NCI-H2227 (cell line): Measurements from ENCODE around the gene VDR.
"Not testable (repeated sequence)": the region's sequence is repeated elsewhere in the genome, so short reads cannot be mapped to it uniquely, and the experiment has no call there.

Experiments used
- DNase-seq: peaks from one replicate; lab custom pipeline; 2025; ENCODE audit not compliant: unreplicated experiment; lab: John Stamatoyannopoulos, UW

Gene VDR

DNA sequence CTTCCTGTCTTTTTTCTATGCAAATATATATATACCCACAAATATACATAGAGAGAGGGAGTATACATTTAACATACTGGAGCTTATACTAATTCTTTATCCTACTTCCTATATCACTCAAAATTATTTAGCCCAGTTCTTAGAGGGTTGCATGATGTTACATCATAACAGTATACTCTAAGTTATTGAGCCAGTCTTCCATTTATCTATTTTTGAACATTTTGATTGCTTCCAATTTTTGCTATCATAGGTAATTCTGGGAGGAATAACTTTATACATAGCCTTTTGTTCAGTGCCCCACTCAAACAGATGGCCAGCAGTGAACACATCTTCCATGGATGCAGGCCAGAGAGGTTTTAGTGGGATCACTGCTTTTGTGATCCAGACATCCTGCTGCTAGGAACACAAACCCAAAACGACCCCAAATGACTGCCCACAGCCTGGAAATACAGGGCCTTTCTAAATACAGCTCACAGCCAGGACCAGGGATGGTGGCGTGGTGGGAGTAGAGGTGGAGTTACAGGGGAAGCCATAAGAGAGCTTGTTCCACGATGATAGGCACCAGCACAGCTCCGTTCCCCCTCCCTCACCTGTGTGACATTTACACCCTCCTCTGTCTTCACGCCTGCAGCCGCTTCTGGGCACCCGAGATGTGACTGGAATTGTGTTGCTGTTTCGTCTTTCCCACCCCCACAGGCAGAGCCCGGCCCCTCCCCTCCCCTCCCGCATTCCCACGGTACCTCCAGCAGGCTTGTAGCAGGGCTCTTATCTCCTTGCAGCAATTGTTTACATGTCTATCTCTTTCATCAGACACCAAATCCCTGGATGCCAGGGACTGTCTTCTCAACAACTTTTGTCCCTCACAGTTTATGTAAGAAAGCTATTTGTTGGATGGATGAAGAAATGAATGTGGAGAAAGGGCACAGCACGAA, 54.4 kb downstream of the VDR start:
- peak; percentile 2 for DNase-seq

DNA sequence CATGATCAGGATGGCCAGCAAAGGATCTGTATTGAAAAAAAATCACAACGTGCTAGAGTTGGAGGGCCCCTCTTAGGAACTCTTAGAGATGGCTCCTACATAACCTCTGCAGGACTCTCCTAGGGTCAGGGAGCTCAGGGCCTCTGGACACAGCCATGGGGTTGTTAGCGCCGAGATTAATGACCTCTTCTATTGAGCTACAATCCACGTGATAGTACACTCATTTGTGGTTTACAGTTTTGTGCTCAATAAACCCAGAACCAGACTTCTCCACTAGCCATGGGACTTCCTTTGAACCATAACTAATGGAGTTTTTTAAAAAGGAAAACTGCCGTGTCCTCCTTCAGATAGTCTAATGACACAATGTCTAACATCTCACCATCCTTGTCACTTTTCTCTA, 55.5 kb downstream of the VDR start:
- no peak for DNase-seq

DNA sequence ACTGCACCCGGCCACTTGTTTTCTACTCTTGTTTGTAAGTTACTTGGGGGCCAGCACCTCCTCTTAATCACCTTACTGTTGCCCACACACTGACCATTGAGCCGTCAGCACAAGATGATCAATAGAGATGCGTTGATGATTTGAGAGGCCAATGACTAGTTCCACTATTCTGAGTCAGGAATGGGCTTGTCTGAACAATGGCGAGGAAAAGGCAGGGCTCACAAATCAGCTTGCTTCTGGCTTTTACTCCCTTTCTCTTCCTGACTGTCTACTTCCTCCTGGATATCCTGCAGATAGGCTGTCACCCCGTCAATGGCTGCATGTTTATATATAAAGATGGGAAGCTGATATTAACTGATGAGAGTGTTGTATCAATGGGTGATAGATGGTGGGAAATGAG, 55.9 kb downstream of the VDR start:
- no peak for DNase-seq

DNA sequence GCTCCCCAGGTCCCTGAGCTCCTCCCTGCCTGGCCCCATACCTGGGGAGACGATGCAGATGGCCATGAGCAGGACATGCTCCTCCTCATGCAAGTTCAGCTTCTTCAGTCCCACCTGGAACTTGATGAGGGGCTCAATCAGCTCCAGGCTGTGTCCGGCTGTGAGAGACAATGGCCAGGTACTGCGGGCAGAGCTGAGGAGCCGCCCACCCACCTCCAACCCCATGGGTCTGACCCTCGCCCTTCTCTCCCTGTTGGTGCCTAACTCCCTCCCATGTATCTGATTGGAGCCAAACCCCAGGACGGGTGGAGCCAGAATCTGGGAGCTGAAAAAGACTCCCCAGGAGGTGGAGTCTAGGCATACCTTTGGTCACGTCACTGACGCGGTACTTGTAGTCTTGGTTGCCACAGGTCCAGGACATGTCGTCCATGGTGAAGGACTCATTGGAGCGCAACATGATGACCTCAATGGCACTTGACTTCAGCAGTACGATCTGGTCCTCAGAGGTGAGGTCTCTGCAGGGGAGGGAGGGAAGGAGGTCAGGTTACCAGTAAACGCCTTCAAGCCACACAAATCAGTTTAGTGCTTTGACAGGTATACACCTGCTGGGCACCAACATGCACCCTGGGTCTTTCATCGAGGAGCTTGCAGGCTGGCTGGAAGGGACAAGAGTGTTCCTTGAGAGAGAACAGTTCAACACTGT, 58.3 kb downstream of the VDR start:
- DNase-seq: no peak

DNA sequence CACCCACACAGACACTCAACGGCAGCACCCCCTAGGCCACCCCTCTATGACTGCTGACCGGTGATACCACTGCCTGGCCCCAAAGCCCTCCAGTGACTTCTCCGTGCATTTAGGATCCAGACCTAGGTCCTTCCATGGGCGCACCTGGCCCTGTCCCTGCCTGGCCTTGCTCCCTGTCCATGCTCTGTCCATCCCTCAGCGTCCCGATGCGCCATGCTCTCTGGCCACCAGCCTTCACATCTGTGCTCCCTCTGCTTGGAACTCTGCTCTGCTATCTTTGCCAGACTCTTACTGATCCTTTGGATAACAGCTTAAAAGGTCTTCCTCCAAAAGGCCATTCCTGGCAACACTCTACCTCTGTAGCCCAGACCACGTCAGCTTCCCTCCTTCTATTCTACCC, 59.7 kb downstream of the VDR start:
- no peak for DNase-seq

DNA sequence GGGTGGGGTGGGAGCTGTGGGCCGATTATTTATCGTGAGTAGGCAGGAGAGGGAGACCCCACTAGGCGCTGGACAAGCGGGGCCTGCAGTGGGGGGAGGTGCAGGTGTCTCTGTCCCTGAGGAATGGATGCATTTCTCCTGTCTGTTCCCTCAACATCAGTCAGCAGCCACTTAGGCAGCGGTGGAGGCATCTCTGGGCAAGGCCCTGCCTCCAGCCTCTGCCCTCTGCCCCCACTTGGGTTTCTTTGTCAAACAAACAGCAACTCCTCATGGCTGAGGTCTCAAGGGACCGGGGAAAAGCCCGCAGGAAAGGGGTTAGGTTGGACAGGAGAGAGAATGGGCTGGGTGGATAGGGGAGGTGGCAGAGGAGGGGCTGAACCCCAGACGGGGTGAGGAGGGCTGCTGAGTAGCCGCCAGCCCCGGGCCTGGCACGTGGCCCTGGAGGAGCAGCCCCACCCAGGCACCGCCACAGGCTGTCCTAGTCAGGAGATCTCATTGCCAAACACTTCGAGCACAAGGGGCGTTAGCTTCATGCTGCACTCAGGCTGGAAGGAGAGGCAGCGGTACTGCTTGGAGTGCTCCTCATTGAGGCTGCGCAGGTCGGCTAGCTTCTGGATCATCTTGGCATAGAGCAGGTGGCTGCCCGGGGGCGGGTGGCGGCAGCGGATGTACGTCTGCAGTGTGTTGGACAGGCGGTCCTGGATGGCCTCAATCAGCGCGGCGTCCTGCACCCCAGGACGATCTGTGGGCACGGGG, 60.4 kb downstream of the VDR start:
- DNase-seq: no peak

DNA sequence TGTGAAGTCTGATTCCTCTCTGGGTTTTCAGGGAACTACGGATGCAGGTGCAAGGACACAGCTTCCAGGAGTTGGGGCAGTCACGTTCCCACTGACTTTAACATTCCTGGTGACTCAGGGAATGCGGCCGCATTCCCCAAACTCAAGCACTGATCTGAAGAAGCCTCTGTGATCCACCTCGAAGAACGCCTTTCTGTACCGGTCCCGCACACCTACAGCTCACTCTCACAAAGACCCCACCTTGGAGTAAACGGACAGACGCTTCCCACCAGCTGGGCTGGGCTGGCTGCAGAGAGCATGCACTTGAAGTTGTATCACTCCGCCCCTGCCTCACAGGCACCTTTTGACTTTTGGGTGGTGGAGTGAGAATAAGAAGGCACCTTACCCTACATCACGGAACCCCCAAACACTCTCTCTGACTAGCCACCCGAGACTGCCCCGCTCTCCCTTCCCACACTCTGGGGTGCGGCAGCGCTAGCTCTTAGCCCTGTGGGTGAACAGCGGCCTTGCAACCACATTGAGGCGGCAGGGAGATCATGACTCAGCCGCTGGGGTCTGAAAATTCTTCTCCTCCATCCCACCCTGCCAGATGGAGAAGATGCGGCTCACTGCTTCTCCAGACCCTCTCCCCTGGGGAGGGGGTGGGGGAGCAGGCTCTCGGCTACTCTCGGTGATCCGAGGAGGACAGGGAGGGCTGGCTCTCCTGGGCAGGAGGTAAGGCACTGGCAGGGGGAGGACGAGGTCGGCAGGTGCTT, 61.4 kb downstream of the VDR start:
- DNase-seq: no peak

DNA sequence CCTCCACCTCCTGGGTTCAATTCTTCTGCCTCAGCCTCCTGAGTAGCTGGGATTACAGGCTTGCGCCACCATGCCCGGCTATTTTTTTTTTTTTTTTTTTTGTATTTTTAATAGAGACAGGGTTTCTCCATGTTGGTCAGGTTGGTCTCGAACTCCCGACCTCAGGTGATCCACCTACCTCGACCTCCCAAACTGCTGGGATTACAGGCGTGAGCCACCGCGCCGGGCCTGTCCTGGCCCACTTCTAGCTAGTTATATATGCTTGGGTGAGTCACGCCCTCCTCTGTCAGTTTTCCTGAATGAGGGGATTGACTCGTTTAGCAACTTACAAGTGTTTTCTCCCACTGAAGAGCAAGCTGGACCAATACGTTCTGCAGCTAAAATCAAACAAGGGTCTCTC, 62.3 kb downstream of the VDR start:
- DNase-seq: not testable (repeated sequence)

DNA sequence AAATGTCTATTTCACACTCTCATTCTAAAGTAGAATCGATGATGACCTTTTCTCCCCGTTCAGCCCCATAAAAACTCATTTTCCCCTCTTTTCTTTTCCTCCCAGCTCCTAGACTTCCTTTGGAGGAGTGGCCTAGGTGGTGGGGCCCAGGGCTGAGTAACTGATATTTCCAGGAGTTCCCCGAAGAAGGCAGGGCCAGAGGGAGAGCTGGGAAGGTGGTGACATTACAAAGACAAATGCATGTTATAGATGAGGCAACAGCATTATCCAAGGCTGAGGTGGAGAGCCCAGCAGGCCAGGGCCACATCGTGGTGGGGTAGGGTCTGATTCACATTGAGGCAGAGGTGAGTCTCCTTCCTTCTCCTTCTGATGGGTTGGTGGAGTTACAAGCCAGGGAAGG, 62.9 kb downstream of the VDR start:
- no peak for DNase-seq

DNA sequence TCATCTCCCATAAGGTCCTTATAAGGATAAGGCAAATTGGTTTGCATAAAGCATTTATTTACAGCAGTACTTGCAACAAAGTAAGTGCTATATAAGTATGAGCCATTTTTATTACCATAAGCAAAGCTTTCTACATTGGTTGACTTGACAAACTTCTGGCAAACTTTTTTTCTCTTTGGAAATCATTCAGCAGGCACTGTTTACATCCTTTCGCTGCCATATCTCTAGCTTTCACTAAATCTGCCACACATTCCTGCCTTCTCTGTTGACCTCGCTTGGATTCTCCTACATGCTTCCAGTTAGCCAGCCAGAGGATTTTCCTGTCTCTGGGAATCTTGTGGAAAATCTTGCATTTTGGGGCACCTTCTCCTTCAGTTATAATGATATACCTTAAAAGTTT, 63.3 kb downstream of the VDR start:
- no peak for DNase-seq

DNA sequence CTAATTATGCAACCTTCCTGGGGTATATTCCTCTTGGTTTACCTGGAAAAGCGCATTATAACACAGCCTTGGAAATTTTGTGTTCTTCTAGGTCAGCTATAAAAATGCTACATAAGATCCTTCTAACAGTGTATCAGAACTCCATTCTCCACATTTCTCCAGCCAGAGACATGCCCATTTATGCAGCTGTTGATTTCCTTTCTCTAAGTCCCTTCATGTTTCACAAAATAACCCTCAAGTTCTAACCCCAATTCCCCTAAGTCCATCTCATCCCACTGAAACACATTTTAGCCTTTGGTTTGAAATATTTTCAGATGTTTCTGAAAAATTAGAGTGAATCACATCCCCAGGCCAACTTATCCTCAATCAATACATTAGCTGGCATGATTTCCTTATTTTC, 64.2 kb downstream of the VDR start:
- DNase-seq: no peak

DNA sequence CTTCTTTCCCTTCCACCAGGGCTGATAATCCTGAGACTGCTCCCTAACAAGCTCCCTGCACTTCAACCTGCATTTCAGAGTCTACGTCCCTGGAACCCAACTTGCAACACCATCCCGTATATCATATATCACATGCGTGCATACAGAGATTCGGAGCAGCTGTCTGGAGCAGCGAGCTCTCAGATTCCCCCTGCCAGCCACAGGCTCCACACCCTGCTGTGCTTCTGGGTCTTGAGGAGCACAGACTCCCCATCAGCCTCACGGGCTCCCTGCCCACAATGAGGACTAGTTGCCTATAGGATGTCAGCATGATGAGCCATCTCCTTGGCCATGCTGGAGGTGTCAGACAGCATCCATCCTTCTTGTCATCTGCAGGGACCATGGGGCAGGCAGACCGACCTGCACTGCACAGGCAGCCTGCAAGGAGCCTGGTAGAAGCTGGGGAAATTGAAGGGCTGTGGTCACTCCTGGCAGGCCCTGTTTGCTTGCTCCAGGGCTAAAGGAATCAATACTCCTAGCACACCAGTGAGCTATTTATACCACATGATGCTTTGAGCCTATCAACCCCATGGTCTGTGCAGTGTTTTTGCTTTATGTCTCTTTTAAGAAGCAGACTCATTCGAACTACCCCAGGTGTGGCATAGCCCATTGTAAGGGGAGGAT, 65.4 kb downstream of the VDR start:
- no peak for DNase-seq

DNA sequence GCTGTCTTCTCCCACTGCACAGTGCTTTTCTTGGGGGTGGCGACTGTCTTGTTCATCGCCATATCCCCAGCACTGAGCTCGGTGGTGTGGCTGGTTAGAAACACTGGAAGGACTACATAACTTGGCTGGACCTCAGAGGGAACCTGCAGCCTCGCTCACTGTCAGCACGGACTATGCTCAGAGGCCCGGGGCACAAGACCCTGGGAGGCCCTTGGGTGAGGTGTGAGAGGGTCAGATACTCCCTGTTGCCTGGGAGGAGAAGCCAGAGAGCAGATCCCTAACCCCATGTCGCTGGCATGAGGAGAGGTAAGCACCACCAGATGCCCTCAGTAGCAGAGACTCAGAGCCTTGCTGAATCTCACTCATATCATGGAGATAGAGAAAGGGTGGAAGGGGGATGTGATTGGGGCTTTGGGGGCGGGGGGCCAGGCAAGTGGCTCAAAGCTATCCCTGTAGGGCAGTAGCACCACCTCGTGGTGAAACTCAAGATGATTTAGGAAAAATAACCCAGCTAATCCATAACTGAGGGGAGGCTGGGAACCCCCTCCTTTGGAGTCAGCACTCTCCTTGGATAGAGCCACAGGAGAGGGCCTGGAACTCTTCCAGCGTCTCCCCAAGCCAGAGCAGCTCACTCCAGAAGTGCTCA, 66.4 kb downstream of the VDR start:
- peak; percentile 37 for DNase-seq

DNA sequence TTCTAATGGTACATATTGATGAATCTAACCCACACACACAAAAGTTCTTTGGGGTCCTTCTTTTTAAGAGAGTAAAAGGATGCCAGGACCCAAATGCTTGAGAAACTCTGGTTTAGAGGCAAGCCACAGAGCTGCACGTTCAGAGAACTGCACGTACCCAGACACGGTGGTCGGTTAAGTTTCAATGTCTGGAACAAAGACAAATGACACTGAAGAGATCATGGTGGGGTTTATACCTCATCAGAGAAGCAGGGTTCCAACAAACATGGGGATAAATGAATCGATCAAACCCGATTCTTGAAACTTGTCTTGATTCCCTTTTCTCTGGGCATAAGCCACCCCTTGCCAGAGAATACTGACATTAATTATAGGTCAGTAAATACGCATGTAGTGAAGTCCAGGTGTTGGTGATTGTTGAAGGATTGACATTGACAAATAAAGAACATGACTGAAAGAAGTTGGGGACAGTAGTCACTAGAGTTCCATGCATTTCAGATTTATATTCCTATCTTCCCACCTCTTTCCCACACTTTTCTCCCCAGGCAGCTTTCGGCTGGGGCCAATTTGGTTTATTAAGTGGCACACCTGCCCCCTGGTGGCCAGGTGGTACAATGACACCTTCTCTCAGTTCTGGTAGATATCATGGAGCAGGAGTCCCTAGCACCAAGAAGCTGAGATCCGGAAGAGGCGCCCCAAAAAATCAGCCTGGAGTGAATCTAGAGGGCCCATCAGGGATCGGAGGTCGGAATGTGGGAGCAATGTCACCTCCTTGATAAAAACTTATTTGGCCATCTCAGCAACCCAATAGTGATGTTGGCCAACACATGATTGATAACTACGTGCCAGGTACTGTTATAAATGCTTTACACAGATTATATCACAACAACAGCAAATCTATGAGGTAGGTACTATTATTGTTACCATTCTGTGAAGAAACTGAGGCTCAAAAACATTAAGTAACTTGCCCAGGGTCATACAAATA, 67.3 kb downstream of the VDR start:
- DNase-seq: peak; percentile 64

DNA sequence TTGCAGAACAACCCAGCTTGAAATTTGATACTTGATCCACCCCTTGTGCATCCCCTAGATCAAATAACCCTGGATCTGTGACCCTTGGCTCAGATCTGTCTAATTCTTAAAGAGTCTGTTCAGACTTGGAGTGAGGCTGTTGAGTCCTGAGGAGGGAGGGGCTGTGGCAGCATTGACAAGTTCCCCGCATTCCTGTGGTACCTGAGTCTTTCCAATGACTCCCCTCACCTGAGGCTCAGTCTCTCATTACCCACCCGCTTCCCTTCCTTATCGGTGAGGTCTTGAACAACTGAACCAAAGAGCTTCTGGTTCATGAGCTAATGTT, 69.0 kb downstream of the VDR start:
- DNase-seq: no peak

DNA sequence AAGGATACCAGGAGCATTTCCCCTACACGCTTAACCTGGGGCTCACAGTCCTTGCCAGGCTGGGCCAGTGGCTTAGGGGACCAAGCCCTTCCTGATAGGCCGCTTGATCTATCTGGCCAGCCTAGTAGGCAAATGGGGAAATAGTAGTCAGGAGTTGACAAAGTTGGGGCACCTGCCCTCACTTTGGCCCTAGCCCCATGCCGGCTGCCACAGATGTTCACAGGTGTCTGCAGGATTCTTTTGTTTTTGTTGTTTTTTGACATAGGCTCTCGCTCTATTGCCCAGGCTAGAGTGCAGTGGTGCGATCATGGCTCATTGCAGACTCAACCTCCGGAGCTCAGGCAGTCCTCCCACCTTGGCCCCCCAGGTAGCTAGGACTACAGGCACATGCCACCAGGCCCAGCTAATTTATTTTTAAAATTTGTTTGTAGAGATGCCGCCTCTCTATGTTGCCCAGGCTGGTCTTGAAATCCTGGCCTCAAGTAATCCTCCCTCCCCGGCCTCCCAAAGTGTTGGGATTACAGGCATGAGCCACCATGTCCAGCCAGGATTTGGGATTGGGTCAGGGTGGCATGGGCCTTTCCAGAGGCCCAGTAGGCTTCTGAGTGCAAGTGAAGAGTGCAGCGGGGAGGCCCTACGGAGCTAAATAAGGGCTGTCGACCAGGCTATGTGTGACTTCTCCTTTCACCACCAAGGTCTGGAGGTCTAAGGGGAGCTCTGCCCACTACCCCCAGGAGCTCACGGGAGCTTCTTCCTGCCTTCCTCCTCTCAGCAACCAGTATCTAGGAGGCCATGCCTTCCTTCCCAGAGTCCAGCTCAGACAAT, 69.6 kb downstream of the VDR start:
- DNase-seq: no peak

DNA sequence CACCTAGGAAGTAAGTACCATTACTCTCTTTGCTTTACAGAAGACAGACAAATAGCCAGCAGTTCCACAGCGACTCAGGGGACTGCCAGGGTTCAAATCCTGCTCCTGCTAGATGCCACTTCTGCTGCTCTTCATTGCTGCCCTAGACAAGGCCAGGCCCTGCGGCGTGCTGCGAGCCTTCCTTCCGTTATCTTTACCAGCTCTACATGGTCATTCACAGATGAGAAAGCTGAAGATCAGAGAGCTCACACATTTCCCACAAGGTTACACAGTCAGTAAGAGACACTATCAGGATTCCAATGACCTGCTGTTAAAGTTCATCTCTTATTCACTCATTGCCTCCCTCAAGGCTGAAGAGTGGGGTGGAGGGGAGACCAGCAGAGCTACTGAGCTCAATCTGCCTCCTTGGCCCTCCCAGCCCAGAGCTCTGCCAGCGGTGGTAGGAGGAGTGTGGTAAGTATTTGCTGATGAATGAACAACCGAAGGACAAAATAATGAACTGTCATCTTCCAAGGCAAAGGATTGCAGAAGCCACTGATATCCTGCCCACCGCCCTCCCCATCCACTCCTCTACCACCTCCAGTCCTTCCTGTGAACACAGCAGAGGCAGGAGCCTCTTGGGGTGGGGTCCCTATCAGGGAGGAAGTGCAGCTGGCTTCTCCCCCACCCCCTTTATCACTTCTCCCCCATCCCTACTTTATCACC, 70.4 kb downstream of the VDR start:
- DNase-seq: no peak
